ENCODE results near the gene KLHDC7B. TPM values are rescaled to one million over a fixed set of nuclear protein-coding genes. Genes with fewer than 3 reads are reported as not detected.

KLHDC7B gene
- total and polyA plus RNA-seq, 10 of the 15 experiments (the other 5 are each of a cell fraction or from before 2014, with no cell fraction given), result 0.05 to 2.2 (median 0.93) TPM; not detected in 2

DNA sequence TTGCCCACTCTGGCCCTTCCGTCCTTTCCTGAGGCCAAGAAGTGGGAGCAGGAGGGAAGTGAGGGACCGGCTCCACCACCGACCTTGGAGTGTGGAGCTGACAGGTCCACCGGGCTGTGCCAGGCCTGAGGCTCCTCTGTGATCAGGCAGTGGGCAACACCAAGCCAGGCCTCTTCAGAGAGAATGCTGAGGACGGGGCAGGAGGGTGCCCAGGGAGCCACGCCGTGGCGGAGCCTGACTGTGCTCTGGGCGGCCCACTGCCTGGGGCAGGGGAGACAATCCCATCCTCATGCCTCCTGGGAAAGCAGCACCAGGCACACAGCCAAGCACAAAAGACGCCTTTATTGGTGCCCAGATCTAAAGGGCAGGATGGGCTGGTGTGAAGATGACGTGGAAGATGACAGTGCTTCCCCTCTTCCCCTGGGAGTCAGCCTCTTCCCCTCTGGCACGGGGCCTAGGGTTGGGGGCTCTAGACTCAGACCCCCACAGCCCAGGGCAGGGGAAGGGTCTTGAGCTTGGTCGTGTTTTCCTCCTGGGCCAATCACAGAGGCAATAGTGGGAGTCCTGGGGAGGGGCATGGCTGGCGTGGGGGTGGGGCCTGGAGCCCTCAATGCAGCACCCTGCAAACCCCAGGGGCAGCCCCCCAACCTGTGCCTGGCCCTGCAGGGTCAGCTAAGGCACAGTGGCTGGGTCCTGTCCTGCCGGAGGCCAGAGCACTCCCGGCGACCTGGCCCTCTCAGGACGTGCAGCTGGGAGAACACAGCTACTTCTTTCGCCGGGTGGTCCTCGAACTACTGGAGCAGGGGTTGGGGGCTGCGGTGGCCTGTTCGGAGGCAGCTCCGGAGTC is 42.8 kb upstream of the KLHDC7B start:
- in situ Hi-C loops (cut with MboI), result no loop called here
- ChIA-PET CTCF (interaction anchor here (0.5 kb wide), 1 partner anchor 51 kb away, joined by 3 read pairs; no protein-coding TSS in a partner anchor), SMC1A (ENCODE audit: uncharacterized antibody, unreplicated experiment) (interaction anchor here (1.7 kb wide), 1 partner anchor 118 kb away, joined by 4 read pairs; no protein-coding TSS in a partner anchor), POLR2A (interaction anchor here (0.6 kb wide), 1 partner anchor 29 kb away, joined by 3 read pairs; no protein-coding TSS in a partner anchor), RAD21 (ENCODE audit: unreplicated experiment) (no interaction called here)
- H4K20me1 ChIP-seq (ENCODE audit: control insufficient read depth, insufficient read depth), result no peaks in the 10 kb centered on the region
- FAIRE-seq, result no peak
- H2AFZ ChIP-seq (ENCODE audit: control insufficient read depth, low read depth, low read length), result no peak overlapping the region
- BruUV-seq (replicated peaks), result no TSS peak
- no peak for ATAC-seq
- peaks cover 4% of the 10 kb centered on the region for H3K4me1 ChIP-seq (ENCODE audit: control insufficient read depth, insufficient read depth, low read length)
- no peak overlapping the region for H3K4me2 ChIP-seq (ENCODE audit: control insufficient read depth, insufficient read depth)
- no peaks in the 10 kb centered on the region for H3K9me3 ChIP-seq (replicated peaks; ENCODE audit: control insufficient read depth, insufficient read depth, low read length)
- H3K36me3 ChIP-seq (ENCODE audit: control insufficient read depth in 2 of 2, insufficient read depth in 2 of 2, low read length in 1 of 2), result peaks cover 4 to 8% of the 10 kb centered on the region in 2 experiments; a peak in 3 of 4 replicates
- no peak for DNase-seq (ENCODE audit: low read depth, low spot score)
- no peaks in the 10 kb centered on the region for H3K27me3 ChIP-seq (replicated peaks in 1 of 2; ENCODE audit: control insufficient read depth in 2 of 2, insufficient read depth in 2 of 2, low read length in 1 of 2)
- H3K9ac ChIP-seq (ENCODE audit: control insufficient read depth, insufficient read depth, low read length), result no peak overlapping the region
- no peak overlapping the region for H3K27ac ChIP-seq (ENCODE audit: control insufficient read depth, insufficient read depth)
- H3K4me3 ChIP-seq, result no peak overlapping the region
- intact Hi-C loops (cut with micrococcal nuclease; ENCODE audit: unreplicated experiment), result no loop called here
- TF ChIP-seq POLR2AphosphoS2 (IDR thresholded peaks at IDR 0.05; ENCODE audit: low read depth, low read length) (no peak), PKNOX1 (IDR thresholded peaks at IDR 0.05) (no peak), SMAD1 (IDR thresholded peaks at IDR 0.05; ENCODE audit: low read depth, partially characterized antibody) (no peak), ZZZ3 (IDR thresholded peaks at IDR 0.05; ENCODE audit: control insufficient read depth, insufficient read length, low read depth) (no peak), MYC (IDR thresholded peaks at IDR 0.05; ENCODE audit: insufficient read depth, insufficient read length, insufficient replicate concordance, low read length, severe bottlenecking) (no peak), IKZF2 (IDR thresholded peaks at IDR 0.05) (no peak)
- peaks cover 13% of the 10 kb centered on the region for H3K79me2 ChIP-seq (ENCODE audit: control insufficient read depth, insufficient read depth, low read length)
- 86% methylated on average over 23 of the region's 24 CpGs for WGBS (ENCODE audit: insufficient coverage, insufficient replicate concordance, low lambda C conversion rate, missing lambda C conversion rate)

All from GM12878 (cell line).